ENCODE results near the gene CDK5RAP3.

CDK5RAP3 gene

DNA sequence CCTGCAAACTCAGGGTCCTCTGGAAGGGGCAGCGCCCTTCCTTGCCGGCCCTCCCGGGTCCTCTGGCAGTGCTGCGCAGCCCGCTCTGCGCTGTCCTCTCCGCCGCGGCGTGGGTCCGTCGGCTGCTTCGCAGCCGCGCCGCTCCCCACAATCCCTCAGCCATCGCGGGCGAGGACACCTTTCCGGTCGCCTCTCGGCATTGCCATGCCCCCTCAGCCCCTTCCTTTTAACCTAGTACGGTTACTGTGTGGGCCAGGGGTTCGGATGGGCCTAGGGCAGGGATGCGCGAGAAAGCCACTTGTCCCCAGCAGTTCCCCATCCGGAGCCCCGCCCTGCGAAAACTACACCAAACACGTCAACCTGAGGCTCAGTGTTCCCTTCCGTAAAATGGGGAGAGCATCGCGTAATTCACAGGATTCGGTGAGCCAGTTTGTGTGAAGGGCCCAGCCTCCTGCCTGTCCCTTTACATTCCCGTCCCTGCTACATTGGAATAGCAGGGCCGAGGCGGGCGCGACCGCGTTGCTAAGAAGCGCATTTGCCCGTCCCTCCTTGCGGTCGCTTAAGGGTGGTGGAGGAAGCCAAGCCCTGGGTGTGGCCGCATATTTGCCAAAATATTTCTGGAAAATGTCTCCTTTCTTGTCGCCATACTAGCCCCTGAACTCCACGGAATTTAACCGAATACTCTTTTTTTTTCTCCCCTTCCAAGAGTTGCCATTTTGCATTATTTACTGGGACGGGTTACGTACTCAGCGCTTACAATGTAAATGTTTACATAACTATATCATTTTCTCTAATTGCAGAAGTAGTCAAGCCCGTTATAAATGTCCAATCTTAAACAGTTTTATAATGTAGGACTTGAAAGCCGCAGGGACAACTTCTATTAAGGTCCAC is 53.5 kb downstream of the CDK5RAP3 start:
- DNase-seq (ENCODE audit: low read depth) = no peak

DNA sequence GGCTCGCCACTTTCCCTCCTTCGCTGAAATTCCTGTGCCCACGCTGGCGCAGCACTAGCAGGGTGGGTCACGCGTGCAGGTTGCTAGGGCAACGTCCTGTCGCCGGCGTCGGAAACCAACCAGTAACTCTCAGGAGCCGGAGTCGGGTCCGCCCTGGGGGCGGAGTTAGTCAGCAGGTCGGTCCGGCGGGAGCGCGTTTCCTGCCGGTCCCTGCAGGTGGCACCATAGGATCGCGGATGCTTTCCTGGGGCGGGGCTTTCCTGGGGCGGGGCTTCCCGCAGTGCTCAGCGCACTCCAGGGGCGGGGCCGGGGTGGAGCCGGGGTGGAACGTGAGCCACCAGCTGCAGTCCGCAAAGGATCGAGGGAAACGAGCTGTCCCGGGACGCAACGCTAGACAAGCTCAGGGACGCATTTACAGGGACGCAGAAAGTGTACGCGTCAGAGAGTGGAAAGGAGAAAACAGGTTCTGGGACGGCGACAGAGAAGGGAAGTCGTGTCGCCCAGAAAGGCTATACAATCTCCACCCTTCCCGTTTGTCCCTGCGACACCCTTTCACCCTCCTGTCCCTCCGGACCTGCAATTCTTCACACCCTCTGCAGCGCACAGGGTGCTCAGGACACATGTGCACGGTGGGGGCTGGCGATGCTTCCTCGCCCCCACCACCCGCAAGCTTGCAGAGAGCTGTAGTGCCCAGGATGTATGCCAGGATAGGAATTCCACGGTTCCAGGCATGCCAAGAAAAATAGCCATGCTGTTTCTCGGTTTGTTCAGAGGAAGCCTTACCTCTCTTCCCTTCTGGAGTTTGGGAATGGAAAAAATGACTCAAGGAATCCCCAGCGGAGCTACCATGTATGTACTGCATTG is 54.4 kb downstream of the CDK5RAP3 start:
- peak; percentile 64 for DNase-seq (ENCODE audit: low read depth)

DNA sequence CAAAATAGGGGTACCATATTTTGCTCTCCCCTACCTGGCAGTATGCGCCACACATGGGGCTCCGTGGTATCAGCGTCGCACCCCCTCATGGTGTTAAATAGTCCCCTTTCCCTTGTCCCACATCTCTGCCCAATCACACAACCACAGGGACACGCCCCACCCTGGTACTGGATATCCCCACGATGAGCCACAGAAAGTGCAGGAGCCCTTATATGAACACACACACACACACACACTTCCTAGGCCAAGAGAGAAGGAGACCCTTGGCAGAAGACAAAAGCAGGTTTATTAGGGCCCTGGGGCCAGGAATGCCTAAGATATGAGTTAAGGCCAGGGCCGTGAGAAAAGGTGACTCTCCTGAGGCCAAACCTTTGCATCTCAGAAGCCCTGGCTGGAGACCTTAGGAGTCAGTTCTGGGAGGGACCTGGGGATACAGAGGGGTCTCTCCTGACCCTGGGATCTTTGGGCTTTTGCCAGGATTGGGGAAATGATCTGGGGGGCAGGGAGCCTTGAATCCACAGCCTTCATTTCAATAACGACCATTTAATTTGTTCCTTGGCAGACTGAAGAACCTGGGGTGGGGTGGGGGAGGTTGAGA is 55.1 kb downstream of the CDK5RAP3 start:
- no peak for DNase-seq (ENCODE audit: low read depth)

DNA sequence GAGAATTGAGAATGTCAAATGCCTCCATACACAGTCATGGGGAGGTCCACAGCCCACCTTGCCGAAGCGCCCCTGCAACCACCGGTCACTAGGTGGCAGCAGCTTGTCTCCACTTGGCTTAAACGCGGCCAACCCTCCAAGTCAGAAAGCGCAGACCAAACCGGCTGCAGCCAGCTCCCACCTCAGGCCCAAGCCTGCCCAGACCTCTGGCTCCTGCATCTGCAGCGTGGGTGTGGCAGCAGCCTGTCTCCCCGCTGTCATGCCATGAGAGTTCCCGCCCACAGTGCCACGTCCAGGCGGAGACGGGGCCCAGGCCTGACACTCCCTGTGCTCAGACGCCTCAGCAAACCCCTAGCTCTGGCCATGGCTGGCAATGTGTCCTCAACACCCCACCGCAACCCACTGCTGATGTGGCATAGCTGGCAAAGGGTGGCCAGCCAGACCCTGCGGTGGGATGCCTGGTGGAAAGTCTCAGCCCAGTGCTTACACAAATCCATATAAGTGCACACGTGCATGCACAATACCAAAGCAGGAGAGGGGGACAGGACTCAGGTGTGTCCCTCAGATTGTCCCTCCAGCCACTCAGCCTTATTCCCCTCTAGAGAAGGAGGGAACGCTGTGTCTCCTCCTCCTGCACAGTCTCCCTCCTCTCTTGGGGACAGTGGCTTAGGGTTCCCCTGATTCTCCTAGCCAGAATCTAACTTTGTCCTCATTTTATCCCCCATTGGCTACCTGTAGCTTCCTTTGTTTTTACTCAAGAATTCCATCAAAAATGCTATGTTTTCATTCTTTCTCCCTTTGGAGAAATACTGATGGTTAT is 55.8 kb downstream of the CDK5RAP3 start:
- DNase-seq (ENCODE audit: low read depth) = peak; percentile 75

DNA sequence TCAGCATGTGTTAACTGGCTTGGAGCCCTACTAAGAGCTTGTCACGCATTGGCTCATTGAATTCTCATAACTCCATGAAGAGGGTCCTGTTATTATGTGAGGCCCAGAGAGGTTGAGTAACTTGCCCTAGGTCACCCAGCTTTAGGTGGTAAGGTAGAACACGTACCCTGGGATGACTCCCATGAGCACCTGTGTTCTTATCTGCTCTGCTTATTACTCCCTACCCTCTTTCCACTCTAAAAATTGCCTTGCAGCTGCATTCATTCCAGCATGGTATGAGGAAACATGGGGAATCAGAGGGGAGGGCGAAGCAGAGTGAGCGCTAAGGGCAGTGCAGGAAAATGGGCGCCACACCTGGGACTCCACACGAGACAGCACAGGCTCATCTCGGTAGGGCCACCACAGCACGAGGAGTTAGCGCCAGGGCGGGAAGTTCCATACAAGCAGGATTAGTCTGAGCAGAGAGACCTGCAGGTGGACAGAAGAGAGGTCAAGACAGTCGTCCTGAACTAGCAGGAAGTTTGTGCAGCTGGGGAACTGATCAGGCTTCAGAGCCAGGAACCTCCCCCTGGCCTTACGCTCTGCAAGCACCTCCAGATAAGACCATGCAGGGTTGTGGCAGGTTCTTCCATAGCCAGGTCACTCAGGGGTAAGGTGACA is 56.5 kb downstream of the CDK5RAP3 start:
- DNase-seq (ENCODE audit: low read depth) = no peak

DNA sequence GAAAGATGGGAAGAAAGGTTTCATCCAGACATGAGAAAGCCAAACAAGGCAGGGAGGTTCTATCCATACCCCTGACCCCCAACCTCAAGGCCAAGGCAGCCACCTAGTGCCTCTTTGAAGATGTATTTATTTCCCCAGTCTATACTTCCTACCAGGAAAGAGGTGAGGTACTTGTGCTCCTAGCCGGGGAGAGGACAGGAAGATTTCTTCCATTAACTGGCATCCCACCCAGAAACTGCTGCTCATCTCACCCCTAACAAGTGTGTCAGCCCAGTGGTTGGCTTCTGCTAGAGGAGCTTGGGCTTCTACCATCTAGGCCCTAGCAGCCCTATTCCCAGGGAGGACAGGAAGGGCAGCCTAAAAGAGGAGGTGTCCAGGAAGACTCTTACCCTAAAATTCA is 57.8 kb downstream of the CDK5RAP3 start:
- DNase-seq (ENCODE audit: low read depth) = no peak

DNA sequence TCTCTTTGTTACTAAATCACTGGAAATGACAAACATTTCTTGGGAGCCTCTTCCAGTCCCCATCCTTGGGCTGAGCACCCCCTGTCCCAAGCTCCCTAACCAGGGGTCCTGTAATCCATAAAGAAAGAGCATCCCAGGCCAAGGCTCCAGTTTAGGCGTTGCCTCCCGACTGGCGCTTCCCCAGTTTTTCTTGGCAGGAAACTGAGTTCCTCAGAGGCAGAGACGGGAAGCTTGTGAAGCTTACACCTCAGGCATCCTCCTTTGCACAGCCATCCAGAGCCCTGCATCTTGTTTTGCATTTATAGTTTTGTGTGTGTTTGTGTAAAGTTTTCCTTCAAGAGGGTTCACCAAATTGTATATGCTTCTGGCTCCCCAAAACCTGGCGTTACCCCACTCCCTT is 59.6 kb downstream of the CDK5RAP3 start:
- no peak for DNase-seq (ENCODE audit: low read depth)

All from GM04503 (cell line).